Effector memory CD4-positive, alpha-beta T cell (primary cell): ENCODE results near the gene XRN2.

Experiments used
- DNase-seq, 3 donors: peaks; one replicate each; pipeline ENCODE4 v3.0.0-alpha.2; 2020
- H3K27ac ChIP-seq: 2 replicates; pipeline ENCODE4 v1.7.0; 2013; ENCODE audit warnings: mild to moderate bottlenecking, low read length, moderate library complexity; ENCODE audit not compliant: insufficient read depth, poor library complexity, severe bottlenecking
- H3K27me3 ChIP-seq: replicated peaks from 2 replicates; pipeline ENCODE4 v1.7.0; 2013; ENCODE audit warnings: mild to moderate bottlenecking, low read length; ENCODE audit not compliant: insufficient read depth, control insufficient read depth, poor library complexity, severe bottlenecking
- H3K36me3 ChIP-seq: 2 replicates; pipeline ENCODE4 v1.7.0; 2013; ENCODE audit warnings: mild to moderate bottlenecking, low read length, moderate library complexity; ENCODE audit not compliant: control insufficient read depth, insufficient read depth
- H3K4me1 ChIP-seq: 2 replicates; pipeline ENCODE4 v1.7.0; 2013; ENCODE audit warnings: low read length, mild to moderate bottlenecking; ENCODE audit not compliant: control insufficient read depth, insufficient read depth, poor library complexity, severe bottlenecking
- H3K4me3 ChIP-seq: 2 replicates; pipeline ENCODE4 v1.7.0; 2013; ENCODE audit warnings: low read length, low read depth, mild to moderate bottlenecking; ENCODE audit not compliant: insufficient read depth, poor library complexity, severe bottlenecking
- H3K9me3 ChIP-seq: 2 replicates; pipeline ENCODE4 v1.7.0; 2013; ENCODE audit warnings: mild to moderate bottlenecking, low read length, moderate library complexity; ENCODE audit not compliant: control insufficient read depth

XRN2 gene

GRCh38 chr20:21272679-21273078 is 30.5 kb upstream of the XRN2 start:
- no peak overlapping the region for H3K27ac ChIP-seq
- no peaks in the 10 kb centered on the region for H3K36me3 ChIP-seq
- no peak overlapping the region for H3K4me3 ChIP-seq
- H3K27me3 ChIP-seq: no peaks in the 10 kb centered on the region
- DNase-seq: no peak
- H3K9me3 ChIP-seq: no peaks in the 10 kb centered on the region
- no peaks in the 10 kb centered on the region for H3K4me1 ChIP-seq

GRCh38 chr20:21273755-21274386 is 29.3 kb upstream of the XRN2 start:
- Histone ChIP-seq H3K27ac (no peak overlapping the region), H3K36me3 (no peaks in the 10 kb centered on the region), H3K4me3 (no peak overlapping the region), H3K27me3 (no peaks in the 10 kb centered on the region), H3K4me1 (no peaks in the 10 kb centered on the region), H3K9me3 (no peaks in the 10 kb centered on the region)
- DNase-seq: no peak

GRCh38 chr20:21278829-21279228 is 24.3 kb upstream of the XRN2 start:
- DNase-seq: no peak
- H3K36me3 ChIP-seq: no peaks in the 10 kb centered on the region
- no peaks in the 10 kb centered on the region for H3K4me1 ChIP-seq
- H3K4me3 ChIP-seq: no peak overlapping the region
- H3K27me3 ChIP-seq: no peaks in the 10 kb centered on the region
- H3K27ac ChIP-seq: no peak overlapping the region
- H3K9me3 ChIP-seq: no peaks in the 10 kb centered on the region

- Histone ChIP-seq H3K4me3 (no peak overlapping the region), H3K27ac (no peak overlapping the region), H3K27me3 (no peaks in the 10 kb centered on the region), H3K4me1 (no peaks in the 10 kb centered on the region), H3K9me3 (no peaks in the 10 kb centered on the region), H3K36me3 (no peaks in the 10 kb centered on the region)
- no peak for DNase-seq
Observed at GRCh38 chr20:21279706-21280521, 23.2 kb upstream of the XRN2 start.

GRCh38 chr20:21280522-21281016 is 22.6 kb upstream of the XRN2 start:
- Histone ChIP-seq H3K27ac (no peak overlapping the region), H3K4me3 (no peak overlapping the region), H3K27me3 (no peaks in the 10 kb centered on the region), H3K4me1 (no peaks in the 10 kb centered on the region), H3K9me3 (no peaks in the 10 kb centered on the region), H3K36me3 (no peaks in the 10 kb centered on the region)
- DNase-seq: no peak

- DNase-seq: no peak
- Histone ChIP-seq H3K36me3 (no peaks in the 10 kb centered on the region), H3K4me3 (no peak overlapping the region), H3K9me3 (no peaks in the 10 kb centered on the region), H3K27me3 (no peaks in the 10 kb centered on the region), H3K4me1 (no peaks in the 10 kb centered on the region), H3K27ac (no peak overlapping the region)
Observed at GRCh38 chr20:21286775-21287174, 16.4 kb upstream of the XRN2 start.

- Histone ChIP-seq H3K4me1 (no peaks in the 10 kb centered on the region), H3K27me3 (no peaks in the 10 kb centered on the region), H3K9me3 (no peaks in the 10 kb centered on the region), H3K4me3 (no peak overlapping the region), H3K36me3 (no peaks in the 10 kb centered on the region), H3K27ac (no peak overlapping the region)
- no peak for DNase-seq
Observed at GRCh38 chr20:21288587-21289370, 14.4 kb upstream of the XRN2 start.

- no peaks in the 10 kb centered on the region for H3K27me3 ChIP-seq
- DNase-seq: no peak
- H3K4me1 ChIP-seq: no peaks in the 10 kb centered on the region
- no peak overlapping the region for H3K27ac ChIP-seq
- no peak overlapping the region for H3K4me3 ChIP-seq
- H3K36me3 ChIP-seq: no peaks in the 10 kb centered on the region
- no peaks in the 10 kb centered on the region for H3K9me3 ChIP-seq
Observed at GRCh38 chr20:21289651-21290050, 13.5 kb upstream of the XRN2 start.

- Histone ChIP-seq H3K36me3 (no peaks in the 10 kb centered on the region), H3K4me1 (no peaks in the 10 kb centered on the region), H3K27me3 (no peaks in the 10 kb centered on the region), H3K4me3 (no peak overlapping the region), H3K9me3 (no peaks in the 10 kb centered on the region), H3K27ac (no peak overlapping the region)
- no peak for DNase-seq
Observed at GRCh38 chr20:21291026-21291425, 12.1 kb upstream of the XRN2 start.

GRCh38 chr20:21294755-21295154 is 8.4 kb upstream of the XRN2 start:
- no peak for DNase-seq
- Histone ChIP-seq H3K4me3 (no peak overlapping the region), H3K36me3 (no peaks in the 10 kb centered on the region), H3K9me3 (no peaks in the 10 kb centered on the region), H3K27ac (no peak overlapping the region), H3K27me3 (no peaks in the 10 kb centered on the region), H3K4me1 (no peaks in the 10 kb centered on the region)
